Esophagus muscularis mucosa (tissue), 3 donors: ENCODE results near the gene PIK3C2G.

ENCODE experiments used
- POLR2AphosphoS5 ChIP-seq, 2 donors: sonication (generic); formaldehyde crosslinking; IDR thresholded peaks; one replicate each; pipeline ENCODE4 v1.6.1; 2017; ENCODE audit warnings: antibody characterized with exemption in 2 of 2
- TF ChIP-seq, protein P1 (sequence below), 3 experiments: fragments of 200-600 bp in 2 of 3; fragments of 450-650 bp in 1 of 3; sonication (generic) in 2 of 3; IDR thresholded peaks; one replicate each; pipeline ENCODE4 v1.5.1; 2017 to 2019; ENCODE audit warnings: antibody characterized with exemption in 3 of 3, mild to moderate bottlenecking in 2 of 3, moderate library complexity in 1 of 3

DNA sequence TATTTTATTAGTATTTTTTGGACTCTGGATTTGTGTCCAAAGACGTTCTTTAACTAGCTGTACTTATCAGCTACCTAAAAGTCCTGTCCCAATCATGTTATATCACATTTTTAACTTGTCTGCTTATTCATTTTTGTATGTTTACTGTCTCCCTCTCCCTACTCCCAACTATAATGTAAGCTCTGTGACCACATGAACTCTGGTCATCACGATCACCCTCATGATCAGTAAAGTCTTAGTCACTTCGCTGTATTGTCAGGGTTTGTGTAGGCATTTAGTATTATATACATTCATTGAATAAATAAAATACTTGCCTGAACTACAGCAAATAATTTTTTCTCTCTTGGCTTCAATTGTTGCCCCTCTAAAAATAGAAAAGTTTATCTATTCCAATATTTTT lies 211.0 kb downstream of the PIK3C2G start:
- TF ChIP-seq, protein P1, sequence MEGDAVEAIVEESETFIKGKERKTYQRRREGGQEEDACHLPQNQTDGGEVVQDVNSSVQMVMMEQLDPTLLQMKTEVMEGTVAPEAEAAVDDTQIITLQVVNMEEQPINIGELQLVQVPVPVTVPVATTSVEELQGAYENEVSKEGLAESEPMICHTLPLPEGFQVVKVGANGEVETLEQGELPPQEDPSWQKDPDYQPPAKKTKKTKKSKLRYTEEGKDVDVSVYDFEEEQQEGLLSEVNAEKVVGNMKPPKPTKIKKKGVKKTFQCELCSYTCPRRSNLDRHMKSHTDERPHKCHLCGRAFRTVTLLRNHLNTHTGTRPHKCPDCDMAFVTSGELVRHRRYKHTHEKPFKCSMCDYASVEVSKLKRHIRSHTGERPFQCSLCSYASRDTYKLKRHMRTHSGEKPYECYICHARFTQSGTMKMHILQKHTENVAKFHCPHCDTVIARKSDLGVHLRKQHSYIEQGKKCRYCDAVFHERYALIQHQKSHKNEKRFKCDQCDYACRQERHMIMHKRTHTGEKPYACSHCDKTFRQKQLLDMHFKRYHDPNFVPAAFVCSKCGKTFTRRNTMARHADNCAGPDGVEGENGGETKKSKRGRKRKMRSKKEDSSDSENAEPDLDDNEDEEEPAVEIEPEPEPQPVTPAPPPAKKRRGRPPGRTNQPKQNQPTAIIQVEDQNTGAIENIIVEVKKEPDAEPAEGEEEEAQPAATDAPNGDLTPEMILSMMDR (IDR thresholded peaks at IDR 0.05), result no peak
- no peak for TF ChIP-seq POLR2AphosphoS5 (IDR thresholded peaks at IDR 0.05)
